ENCODE data around the gene PSMB7. TPM values are rescaled to one million over a fixed set of nuclear protein-coding genes. Genes with fewer than 3 reads are reported as not detected.

The PSMB7 gene
- total and polyA plus RNA-seq, 2 of the 8 experiments (the other 6 are each of a cell fraction or from before 2014, with no cell fraction given), result 222 to 357 TPM

- no peak for TF ChIP-seq SIN3A (conservative IDR thresholded peaks at IDR 0.05 in 1 of 2, IDR thresholded peaks at IDR 0.05 in 1 of 2; ENCODE audit: low read depth in 1 of 2, low read length in 2 of 2)
- TF ChIP-seq CHD2 (IDR thresholded peaks at IDR 0.05; ENCODE audit: low read length), result no peak
- TF ChIP-seq RFX5 (IDR thresholded peaks at IDR 0.05; ENCODE audit: borderline replicate concordance, low read depth, low read length), result no peak
- no peak for TF ChIP-seq NANOG (IDR thresholded peaks at IDR 0.05; ENCODE audit: insufficient read depth, low read depth, low read length, poor library complexity, severe bottlenecking)
- no peak for TF ChIP-seq TAF1 (IDR thresholded peaks at IDR 0.05; ENCODE audit: low read depth, low read length)
- TF ChIP-seq HDAC6 (IDR thresholded peaks at IDR 0.05; ENCODE audit: low read depth, low read length), result no peak
Measured at GRCh38 chr9:124359426-124359825, 55.8 kb downstream of the PSMB7 start (continued).

Measured in H1 (cell line).